Kidney (tissue), 14 donors: Measurements from ENCODE around the gene PIK3R1. TPM values are rescaled to one million over a fixed set of nuclear protein-coding genes. Genes with fewer than 3 reads are reported as not detected.

Experiments
- DNase-seq, 5 donors: peaks; one replicate each; pipeline ENCODE4 v3.0.0-alpha.2; 2013 to 2020
- FAIRE-seq: peaks from 2 replicates; lab custom pipeline; 2012; peaks lifted over from hg19 to GRCh38; lab: Jason Lieb, UNC
- H3K27ac ChIP-seq, 2 donors: one replicate each; pipeline ENCODE4 v1.7.0; 2013; ENCODE audit warnings: low read depth in 2 of 2, low read length in 2 of 2, inconsistent platforms in 1 of 2
- H3K27me3 ChIP-seq: one replicate; pipeline ENCODE4 v1.7.1; 2013; ENCODE audit warnings: low read length, inconsistent platforms; ENCODE audit not compliant: control insufficient read depth, insufficient read depth
- H3K36me3 ChIP-seq, 3 donors: one replicate each; pipeline versions ENCODE4 v1.7.0 to v1.7.1; 2013; ENCODE audit warnings: low read length in 3 of 3, control low read depth in 1 of 3, inconsistent platforms in 1 of 3; ENCODE audit not compliant: insufficient read depth in 3 of 3, control insufficient read depth in 2 of 3
- H3K4me1 ChIP-seq, 3 donors: one replicate each; pipeline versions ENCODE4 v1.7.0 to v1.7.1; 2013; ENCODE audit warnings: low read length in 3 of 3, inconsistent platforms in 1 of 3, low read depth in 1 of 3; ENCODE audit not compliant: control insufficient read depth in 2 of 3, insufficient read depth in 2 of 3
- H3K4me3 ChIP-seq, 3 donors: one replicate each; pipeline versions ENCODE4 v1.7.0 to v1.8.1; 2013; ENCODE audit warnings: low read length in 3 of 3, control low read depth in 1 of 3, inconsistent platforms in 1 of 3
- H3K9ac ChIP-seq, 3 donors: one replicate each; pipeline versions ENCODE4 v1.7.0 to v1.7.1; 2013; ENCODE audit warnings: low read length in 3 of 3, control low read depth in 1 of 3, inconsistent platforms in 1 of 3
- H3K9me3 ChIP-seq, 3 donors: one replicate each; pipeline versions ENCODE4 v1.7.0 to v1.7.1; 2013; ENCODE audit warnings: low read length in 3 of 3, control low read depth in 1 of 3, inconsistent platforms in 1 of 3; ENCODE audit not compliant: control insufficient read depth in 2 of 3, insufficient read depth in 1 of 3
- intact Hi-C: fragments of 100-400 bp; cut with DNase I; formaldehyde crosslinking; loops from one replicate; pipeline ENCODE4 v1.11.1; 2022
- polyA plus RNA-seq: library from polyadenylated mRNA; stranded (reverse); fragments of 350-450 nt; fragmentation: Illumina TruSeq; extraction: RNeasy Lipid Tissue Mini Kit (QIAGEN cat#74804); gene quantifications from one replicate; pipeline ENCODE4 v1.2.3, GENCODE V29; 2014; ENCODE audit warnings: low read depth, low replicate concordance; ENCODE audit not compliant: insufficient read depth
- total RNA-seq: library from RNA; stranded (reverse); fragmentation: NEBNext Ultra II Directional; extraction: Animal tissue kit (Norgen Biotek cat#: 25700); gene quantifications from one replicate; pipeline ENCODE4 v1.2.1, GENCODE V29; 2021
- TF ChIP-seq, protein P1 (sequence below): IDR thresholded peaks from 3 replicates; pipeline ENCODE4 v1.5.1; 2012; ENCODE audit warnings: mild to moderate bottlenecking, moderate library complexity, borderline replicate concordance; ENCODE audit not compliant: insufficient read depth; ENCODE audit errors: extremely low read depth
- donor health status: control.
- donor health status: control.
- donor health status: control.
- donor health status: control.
- donor health status: control.
- donor health status: DM: yes; HTN: yes; CAD: no.
- donor health status: Normal renal cell carcinoma (clear cell type).

PIK3R1 gene
- total and polyA plus RNA-seq, 2 donors from 2014 or later, result 26.6 to 138 TPM

GRCh38 chr5:68342693-68343092 lies 127.1 kb downstream of the PIK3R1 start:
- FAIRE-seq (no peak), DNase-seq (no peak)
- Histone ChIP-seq H3K4me3 (no peak overlapping the region), H3K9me3 (no peaks in the 10 kb centered on the region), H3K9ac (no peak overlapping the region), H3K27me3 (no peaks in the 10 kb centered on the region), H3K36me3 (no peaks in the 10 kb centered on the region), H3K27ac (no peak overlapping the region), H3K4me1 (no peaks in the 10 kb centered on the region)
- TF ChIP-seq, protein P1, sequence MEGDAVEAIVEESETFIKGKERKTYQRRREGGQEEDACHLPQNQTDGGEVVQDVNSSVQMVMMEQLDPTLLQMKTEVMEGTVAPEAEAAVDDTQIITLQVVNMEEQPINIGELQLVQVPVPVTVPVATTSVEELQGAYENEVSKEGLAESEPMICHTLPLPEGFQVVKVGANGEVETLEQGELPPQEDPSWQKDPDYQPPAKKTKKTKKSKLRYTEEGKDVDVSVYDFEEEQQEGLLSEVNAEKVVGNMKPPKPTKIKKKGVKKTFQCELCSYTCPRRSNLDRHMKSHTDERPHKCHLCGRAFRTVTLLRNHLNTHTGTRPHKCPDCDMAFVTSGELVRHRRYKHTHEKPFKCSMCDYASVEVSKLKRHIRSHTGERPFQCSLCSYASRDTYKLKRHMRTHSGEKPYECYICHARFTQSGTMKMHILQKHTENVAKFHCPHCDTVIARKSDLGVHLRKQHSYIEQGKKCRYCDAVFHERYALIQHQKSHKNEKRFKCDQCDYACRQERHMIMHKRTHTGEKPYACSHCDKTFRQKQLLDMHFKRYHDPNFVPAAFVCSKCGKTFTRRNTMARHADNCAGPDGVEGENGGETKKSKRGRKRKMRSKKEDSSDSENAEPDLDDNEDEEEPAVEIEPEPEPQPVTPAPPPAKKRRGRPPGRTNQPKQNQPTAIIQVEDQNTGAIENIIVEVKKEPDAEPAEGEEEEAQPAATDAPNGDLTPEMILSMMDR, result no peak
- intact Hi-C loops, result no loop called here

DNA sequence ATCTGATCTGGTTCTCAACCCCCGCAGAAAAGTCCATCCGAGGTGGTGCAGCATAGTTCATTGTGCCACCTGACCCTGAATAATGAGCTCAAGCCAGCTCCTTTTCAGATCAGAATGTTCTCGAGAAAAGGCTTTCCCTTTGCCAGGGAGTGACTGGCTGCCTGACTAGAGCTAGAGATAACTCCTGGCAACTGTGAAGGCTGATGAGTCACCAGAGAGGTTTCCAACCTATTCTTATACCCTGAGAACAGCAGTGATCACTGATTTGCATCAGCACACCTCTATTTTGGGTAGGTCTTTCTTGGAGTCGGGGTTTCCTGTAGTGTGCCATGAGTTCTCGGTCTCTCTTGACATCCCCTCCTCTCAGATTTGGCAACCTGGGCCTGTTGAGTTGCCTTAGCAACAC lies 127.9 kb downstream of the PIK3R1 start:
- intact Hi-C loops, result no loop called here
- no peaks in the 10 kb centered on the region for H3K36me3 ChIP-seq
- DNase-seq (no peak), FAIRE-seq (no peak)
- H3K9me3 ChIP-seq, result no peaks in the 10 kb centered on the region
- no peaks in the 10 kb centered on the region for H3K27me3 ChIP-seq
- no peak overlapping the region for H3K4me3 ChIP-seq
- no peaks in the 10 kb centered on the region for H3K4me1 ChIP-seq
- no peak overlapping the region for H3K9ac ChIP-seq
- TF ChIP-seq, protein P1, result no peak
- H3K27ac ChIP-seq, result no peak overlapping the region

DNA sequence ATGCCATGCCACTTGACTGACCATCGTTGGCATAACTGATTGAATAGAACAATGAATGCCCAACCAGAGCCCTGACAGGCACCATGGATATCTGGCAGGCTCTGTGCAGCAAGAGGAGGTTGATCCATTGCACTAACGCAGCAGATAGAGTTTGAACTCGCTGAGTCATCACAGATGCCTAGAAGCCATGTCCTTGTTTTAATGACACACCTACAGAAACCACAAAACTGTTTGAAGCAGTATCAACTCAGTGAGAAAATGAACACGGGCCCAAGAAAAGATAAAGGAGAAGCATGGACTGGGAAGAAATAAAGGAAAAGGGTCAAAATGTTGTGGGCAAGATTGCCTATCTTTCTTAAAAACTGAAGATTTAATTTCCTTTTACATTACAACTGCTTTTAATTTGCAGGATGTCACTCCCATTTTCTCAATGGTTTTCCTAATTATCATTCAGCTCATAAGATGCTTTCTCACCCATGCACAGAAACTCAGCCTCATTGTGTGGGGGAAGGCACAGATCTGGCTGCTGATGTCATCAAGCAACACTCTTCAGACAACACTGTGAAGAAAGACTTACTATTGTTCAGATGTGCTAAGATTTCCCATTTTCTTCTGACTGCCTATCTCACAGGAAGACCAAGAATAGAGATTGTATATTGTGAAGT lies 129.0 kb downstream of the PIK3R1 start:
- no peak overlapping the region for H3K4me3 ChIP-seq
- no peak for FAIRE-seq
- no peak overlapping the region for H3K27ac ChIP-seq
- intact Hi-C loops, result no loop called here
- no peaks in the 10 kb centered on the region for H3K4me1 ChIP-seq
- no peaks in the 10 kb centered on the region for H3K27me3 ChIP-seq
- TF ChIP-seq, protein P1, result no peak
- no peak overlapping the region for H3K9ac ChIP-seq
- no peak for DNase-seq
- no peaks in the 10 kb centered on the region for H3K9me3 ChIP-seq
- H3K36me3 ChIP-seq, result no peaks in the 10 kb centered on the region

DNA sequence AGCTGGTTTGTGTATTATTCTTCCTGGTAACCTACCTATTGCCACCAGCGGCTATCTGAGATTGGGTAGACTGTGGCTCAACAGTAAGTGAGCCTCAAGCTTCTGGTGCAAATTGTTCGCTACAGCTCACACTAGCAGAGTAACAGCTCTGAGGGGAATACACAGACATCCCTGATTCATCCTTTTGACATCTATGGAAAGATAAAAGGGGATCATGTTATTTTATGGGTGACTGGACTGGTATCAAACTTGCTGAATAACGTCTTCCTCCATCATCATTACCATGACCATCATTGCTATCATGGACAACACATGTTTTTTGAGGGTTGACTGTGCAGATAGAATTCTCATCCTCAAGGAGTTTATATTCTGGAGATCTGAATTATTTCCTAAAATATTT lies 129.6 kb downstream of the PIK3R1 start:
- no peak overlapping the region for H3K9ac ChIP-seq
- H3K27ac ChIP-seq, result no peak overlapping the region
- H3K36me3 ChIP-seq, result no peaks in the 10 kb centered on the region
- TF ChIP-seq, protein P1, result no peak
- no peak for FAIRE-seq
- no peaks in the 10 kb centered on the region for H3K27me3 ChIP-seq
- H3K9me3 ChIP-seq, result no peaks in the 10 kb centered on the region
- no peaks in the 10 kb centered on the region for H3K4me1 ChIP-seq
- intact Hi-C loops, result no loop called here
- DNase-seq, result no peak
- no peak overlapping the region for H3K4me3 ChIP-seq
